Measurements from ENCODE around the gene NMB.
"Not testable (repeated sequence)": the region's sequence is repeated elsewhere in the genome, so short reads cannot be mapped to it uniquely, and the experiment has no call there.

NMB gene

GRCh38 chr15:84645496-84645895 lies 12.5 kb downstream of the NMB start:
- DNase-seq (ENCODE audit: low read depth in 1 of 2, low spot score in 1 of 2), result no peak
- Histone ChIP-seq H3K27ac (replicated peaks) (no peak overlapping the region), H3K27me3 (ENCODE audit: insufficient read depth, poor library complexity, severe bottlenecking) (no peaks in the 10 kb centered on the region), H3K4me3 (replicated peaks; ENCODE audit: insufficient read depth, low read length) (no peak overlapping the region)
- no peak for TF ChIP-seq GABPA (IDR thresholded peaks at IDR 0.05; ENCODE audit: low read depth)
- TF ChIP-seq SPI1 (IDR thresholded peaks at IDR 0.05; ENCODE audit: borderline replicate concordance, low read depth), result no peak
- no peak for TF ChIP-seq CTCF (IDR thresholded peaks at IDR 0.05; ENCODE audit: insufficient read depth, low read length)
- no peak for TF ChIP-seq REST (IDR thresholded peaks at IDR 0.05; ENCODE audit: insufficient replicate concordance, low read depth)
- no peak for TF ChIP-seq POLR2AphosphoS5 (IDR thresholded peaks at IDR 0.05; ENCODE audit: low read depth)

GRCh38 chr15:84643838-84644237 lies 14.2 kb downstream of the NMB start:
- H3K4me3 ChIP-seq (replicated peaks; ENCODE audit: insufficient read depth, low read length), result no peak overlapping the region

GRCh38 chr15:84642640-84643039 lies 15.4 kb downstream of the NMB start:
- not testable (repeated sequence) for DNase-seq (ENCODE audit: low read depth in 1 of 2, low spot score in 1 of 2); H3K27ac ChIP-seq (replicated peaks); H3K4me3 ChIP-seq (replicated peaks; ENCODE audit: insufficient read depth, low read length); H3K27me3 ChIP-seq (ENCODE audit: insufficient read depth, poor library complexity, severe bottlenecking)

More at GRCh38 chr15:84643838-84644237, 14.2 kb downstream of the NMB start:
- no peak overlapping the region for H3K27ac ChIP-seq (replicated peaks)
- TF ChIP-seq POLR2AphosphoS5 (IDR thresholded peaks at IDR 0.05; ENCODE audit: low read depth) (peak; percentile 19; the same call in 1 of the 2 replicates), REST (IDR thresholded peaks at IDR 0.05; ENCODE audit: insufficient replicate concordance, low read depth) (no peak)
- no peak for DNase-seq (ENCODE audit: low read depth in 1 of 2, low spot score in 1 of 2)
- H3K27me3 ChIP-seq (ENCODE audit: insufficient read depth, poor library complexity, severe bottlenecking), result no peaks in the 10 kb centered on the region

- not testable (repeated sequence) for H3K27ac ChIP-seq (replicated peaks)
Measured at GRCh38 chr15:84641871-84642270, 16.1 kb downstream of the NMB start.

GRCh38 chr15:84638103-84638502 lies 19.9 kb downstream of the NMB start:
- Histone ChIP-seq H3K27ac (replicated peaks) (0 out of 2 replicates have a peak overlapping the region, but pooled peaks have one; percentile 3), H3K4me3 (replicated peaks; ENCODE audit: insufficient read depth, low read length) (no peak overlapping the region), H3K27me3 (ENCODE audit: insufficient read depth, poor library complexity, severe bottlenecking) (no peaks in the 10 kb centered on the region)
- TF ChIP-seq CTCF (IDR thresholded peaks at IDR 0.05; ENCODE audit: insufficient read depth, low read length) (no peak), REST (IDR thresholded peaks at IDR 0.05; ENCODE audit: insufficient replicate concordance, low read depth) (no peak), GABPA (IDR thresholded peaks at IDR 0.05; ENCODE audit: low read depth) (no peak), POLR2AphosphoS5 (IDR thresholded peaks at IDR 0.05; ENCODE audit: low read depth) (no peak), SPI1 (IDR thresholded peaks at IDR 0.05; ENCODE audit: borderline replicate concordance, low read depth) (no peak)
- DNase-seq (ENCODE audit: low read depth in 1 of 2, low spot score in 1 of 2), result peak in 1 of 2 experiments; percentile 43

More at GRCh38 chr15:84641871-84642270, 16.1 kb downstream of the NMB start:
- not testable (repeated sequence) for H3K27me3 ChIP-seq (ENCODE audit: insufficient read depth, poor library complexity, severe bottlenecking); H3K4me3 ChIP-seq (replicated peaks; ENCODE audit: insufficient read depth, low read length); DNase-seq (ENCODE audit: low read depth in 1 of 2, low spot score in 1 of 2)

All from HL-60 (cell line).